ENCODE data around the gene TBC1D10B.
"Not testable (repeated sequence)": the region's sequence is repeated elsewhere in the genome, so short reads cannot be mapped to it uniquely, and the experiment has no call there.

The TBC1D10B gene

GRCh38 chr16:30354423-30355143 is 15.7 kb downstream of the TBC1D10B start:
- peak; percentile 18 to 23 for DNase-seq

- DNase-seq = no peak
Measured at GRCh38 chr16:30353438-30354129, 16.7 kb downstream of the TBC1D10B start.

- no peak for DNase-seq
Measured at GRCh38 chr16:30352488-30353401, 17.5 kb downstream of the TBC1D10B start.

GRCh38 chr16:30351586-30352419 is 18.5 kb downstream of the TBC1D10B start:
- no peak for DNase-seq

GRCh38 chr16:30351001-30351441 is 19.3 kb downstream of the TBC1D10B start:
- no peak for DNase-seq

- DNase-seq = peak in 1 of 2 experiments; percentile 35
Measured at GRCh38 chr16:30350134-30350871, 20.0 kb downstream of the TBC1D10B start.

GRCh38 chr16:30349675-30350074 is 20.6 kb downstream of the TBC1D10B start:
- no peak for DNase-seq

- DNase-seq = no peak
Measured at GRCh38 chr16:30348929-30349328, 21.4 kb downstream of the TBC1D10B start.

- no peak for DNase-seq
Measured at GRCh38 chr16:30348113-30348512, 22.2 kb downstream of the TBC1D10B start.

- no peak for DNase-seq
Measured at GRCh38 chr16:30346286-30346685, 24.0 kb downstream of the TBC1D10B start.

GRCh38 chr16:30343491-30343820 is 26.8 kb downstream of the TBC1D10B start:
- not testable (repeated sequence) for DNase-seq

GRCh38 chr16:30342751-30343490 is 27.4 kb downstream of the TBC1D10B start:
- DNase-seq = no peak

- DNase-seq = not testable (repeated sequence)
Measured at GRCh38 chr16:30341971-30342370, 28.3 kb downstream of the TBC1D10B start.

- DNase-seq = no peak
Measured at GRCh38 chr16:30340621-30341020, 29.7 kb downstream of the TBC1D10B start.

GRCh38 chr16:30338715-30339114 is 31.6 kb downstream of the TBC1D10B start:
- DNase-seq = not testable (repeated sequence)

GRCh38 chr16:30337964-30338357 is 32.3 kb downstream of the TBC1D10B start:
- not testable (repeated sequence) for DNase-seq

GRCh38 chr16:30335598-30336474 is 34.5 kb downstream of the TBC1D10B start:
- DNase-seq = peak; percentile 33 to 39

- DNase-seq = peak; percentile 82 to 85
Measured at GRCh38 chr16:30335028-30335597, 35.2 kb downstream of the TBC1D10B start.

- peak; percentile 86 to 87 for DNase-seq
Measured at GRCh38 chr16:30334473-30334989, 35.8 kb downstream of the TBC1D10B start.
